Upper lobe of left lung (tissue), 6 donors: Measurements from ENCODE around the gene ADGRL3. TPM values are rescaled to one million over a fixed set of nuclear protein-coding genes. Genes with fewer than 3 reads are reported as not detected.

ENCODE experiments used
- ATAC-seq, 2 donors: fragments of 200-7000 bp; cut with Tn5 transposase; one replicate each; pipeline ENCODE4 v1.9.1; 2022; ENCODE audit warnings: mild to moderate bottlenecking in 2 of 2, moderate library complexity in 2 of 2; ENCODE audit not compliant: low FRiP score in 2 of 2
- DNase-seq, 2 donors: peaks; one replicate each; pipeline ENCODE4 v3.0.0-alpha.2; 2019 to 2020
- H3K27ac ChIP-seq, 4 donors: fragments of 200-600 bp; sonication (generic); one replicate each; pipeline ENCODE4 v1.5.1; 2016 to 2019
- H3K27me3 ChIP-seq, 4 donors: fragments of 200-600 bp; sonication (generic); one replicate each; pipeline ENCODE4 v1.5.1; 2017 to 2019
- H3K36me3 ChIP-seq, 4 donors: fragments of 200-600 bp; sonication (generic); one replicate each; pipeline ENCODE4 v1.5.1; 2016 to 2019
- H3K4me1 ChIP-seq, 4 donors: fragments of 200-600 bp; sonication (generic); one replicate each; pipeline ENCODE4 v1.5.1; 2018 to 2019
- H3K4me3 ChIP-seq, 4 donors: fragments of 200-600 bp; sonication (generic); one replicate each; pipeline ENCODE4 v1.5.1; 2017 to 2019; ENCODE audit warnings: mild to moderate bottlenecking in 2 of 4, moderate library complexity in 1 of 4
- H3K9me3 ChIP-seq, 4 donors: fragments of 200-600 bp; sonication (generic); one replicate each; pipeline ENCODE4 v1.5.1; 2018 to 2019
- CTCF ChIP-seq, 6 experiments: fragments of 450-650 bp in 4 of 6; fragments of 200-600 bp in 2 of 6; sonication (generic) in 2 of 6; IDR thresholded peaks; one replicate each; pipeline ENCODE4 v1.5.1; 2016 to 2019; ENCODE audit warnings: antibody characterized with exemption in 6 of 6
- EP300 ChIP-seq, 4 donors: sonication (generic); formaldehyde crosslinking; IDR thresholded peaks; one replicate each; pipeline ENCODE4 v1.5.1; 2017; ENCODE audit warnings: antibody characterized with exemption in 4 of 4, control low read depth in 2 of 4
- POLR2A ChIP-seq, 4 donors: fragments of 450-650 bp; IDR thresholded peaks; one replicate each; pipeline ENCODE4 v1.5.1; 2016 to 2017; ENCODE audit warnings: antibody characterized with exemption in 4 of 4, mild to moderate bottlenecking in 2 of 4
- POLR2AphosphoS5 ChIP-seq, 2 donors: sonication (generic); formaldehyde crosslinking; IDR thresholded peaks; one replicate each; pipeline ENCODE4 v1.5.1; 2017; ENCODE audit warnings: antibody characterized with exemption in 2 of 2
- WGBS, 2 donors: methylation state at CpG; one replicate each; pipeline ENCODE4 v1.1.5; 2017 to 2018; 5-methylcytosine and 5-hydroxymethylcytosine counted together
- total RNA-seq, 6 donors: library from RNA; depleted of rRNA in 4 of 6; stranded (reverse); fragments of >200 nt in 4 of 6; gene quantifications; one replicate each; pipeline versions ENCODE4 v1.1.0 to v1.2.1, GENCODE V29; 2016 to 2021
- donor health status: DM: no; HTN: no; CAD: no; lungs with moderate emphysema.
- donor health status: DM: no; HTN: yes; CAD: no; lungs with severe emphysema.

Gene ADGRL3
- total RNA-seq, 6 donors from 2014 or later, result 1.0 to 8.5 (median 2.9) TPM

- no peak for ATAC-seq
These were observed 858.4 kb downstream of the ADGRL3 start for GRCh38 chr4:62058571-62058970.

GRCh38 chr4:62070291-62070852 lies 870.2 kb downstream of the ADGRL3 start:
- 91 to 98% methylated on average over 11 to 14 of the region's 14 CpGs for WGBS, 2 donors

More at GRCh38 chr4:62058571-62058970, 858.4 kb downstream of the ADGRL3 start:
- no peaks in the 10 kb centered on the region for H3K4me1 ChIP-seq
- no peak overlapping the region for H3K4me3 ChIP-seq
- no peaks in the 10 kb centered on the region for H3K27me3 ChIP-seq
- DNase-seq, result no peak
- H3K36me3 ChIP-seq, result no peaks in the 10 kb centered on the region
- no peak overlapping the region for H3K27ac ChIP-seq
- TF ChIP-seq POLR2AphosphoS5 (IDR thresholded peaks at IDR 0.05) (no peak), CTCF (IDR thresholded peaks at IDR 0.05) (no peak), EP300 (IDR thresholded peaks at IDR 0.05) (no peak), POLR2A (IDR thresholded peaks at IDR 0.05) (no peak)
- WGBS, 2 donors, result 32 to 41% methylated on average over 4 of the region's 4 CpGs
- no peaks in the 10 kb centered on the region for H3K9me3 ChIP-seq

GRCh38 chr4:62075089-62075488 lies 875.0 kb downstream of the ADGRL3 start:
- 77 to 79% methylated on average over 2 of the region's 2 CpGs for WGBS, 2 donors
- Histone ChIP-seq H3K4me1 (no peaks in the 10 kb centered on the region), H3K27me3 (no peaks in the 10 kb centered on the region), H3K9me3 (no peaks in the 10 kb centered on the region), H3K4me3 (no peak overlapping the region), H3K27ac (no peak overlapping the region), H3K36me3 (no peaks in the 10 kb centered on the region)
- ATAC-seq (no peak), DNase-seq (no peak)
- no peak for TF ChIP-seq POLR2AphosphoS5 (IDR thresholded peaks at IDR 0.05)
- TF ChIP-seq EP300 (IDR thresholded peaks at IDR 0.05), result no peak
- no peak for TF ChIP-seq CTCF (IDR thresholded peaks at IDR 0.05)
- TF ChIP-seq POLR2A (IDR thresholded peaks at IDR 0.05), result no peak

More at GRCh38 chr4:62070291-62070852, 870.2 kb downstream of the ADGRL3 start:
- ATAC-seq, result no peak
- Histone ChIP-seq H3K4me3 (no peak overlapping the region), H3K4me1 (no peaks in the 10 kb centered on the region), H3K36me3 (no peaks in the 10 kb centered on the region), H3K27ac (no peak overlapping the region), H3K27me3 (no peaks in the 10 kb centered on the region), H3K9me3 (no peaks in the 10 kb centered on the region)
- peak in 1 of 2 donors; percentile 21 for DNase-seq
- TF ChIP-seq CTCF (IDR thresholded peaks at IDR 0.05), result no peak
- TF ChIP-seq EP300 (IDR thresholded peaks at IDR 0.05), result no peak
- no peak for TF ChIP-seq POLR2A (IDR thresholded peaks at IDR 0.05)
- TF ChIP-seq POLR2AphosphoS5 (IDR thresholded peaks at IDR 0.05), result no peak

- no peak overlapping the region for H3K27ac ChIP-seq
- H3K9me3 ChIP-seq, result no peaks in the 10 kb centered on the region
- DNase-seq (no peak), ATAC-seq (no peak)
- TF ChIP-seq POLR2A (IDR thresholded peaks at IDR 0.05), result no peak
- TF ChIP-seq CTCF (IDR thresholded peaks at IDR 0.05), result no peak
- TF ChIP-seq POLR2AphosphoS5 (IDR thresholded peaks at IDR 0.05), result no peak
- no peak for TF ChIP-seq EP300 (IDR thresholded peaks at IDR 0.05)
- H3K4me1 ChIP-seq, result no peaks in the 10 kb centered on the region
- H3K27me3 ChIP-seq, result no peaks in the 10 kb centered on the region
- 75 to 78% methylated on average over 3 of the region's 3 CpGs for WGBS, 2 donors
- H3K36me3 ChIP-seq, result no peaks in the 10 kb centered on the region
- H3K4me3 ChIP-seq, result no peak overlapping the region
These were observed 875.4 kb downstream of the ADGRL3 start for GRCh38 chr4:62075521-62075920.

- no peaks in the 10 kb centered on the region for H3K4me1 ChIP-seq
- H3K4me3 ChIP-seq, result no peak overlapping the region
- no peaks in the 10 kb centered on the region for H3K36me3 ChIP-seq
- 89 to 94% methylated on average over 1 of the region's 1 CpG for WGBS, 2 donors
- ATAC-seq (no peak), DNase-seq (no peak)
- no peaks in the 10 kb centered on the region for H3K9me3 ChIP-seq
- no peak overlapping the region for H3K27ac ChIP-seq
- TF ChIP-seq CTCF (IDR thresholded peaks at IDR 0.05) (no peak), POLR2AphosphoS5 (IDR thresholded peaks at IDR 0.05) (no peak), EP300 (IDR thresholded peaks at IDR 0.05) (no peak), POLR2A (IDR thresholded peaks at IDR 0.05) (no peak)
- no peaks in the 10 kb centered on the region for H3K27me3 ChIP-seq
These were observed 877.3 kb downstream of the ADGRL3 start for GRCh38 chr4:62077406-62077805.
